ENCODE results near the gene NEDD8.

DNA sequence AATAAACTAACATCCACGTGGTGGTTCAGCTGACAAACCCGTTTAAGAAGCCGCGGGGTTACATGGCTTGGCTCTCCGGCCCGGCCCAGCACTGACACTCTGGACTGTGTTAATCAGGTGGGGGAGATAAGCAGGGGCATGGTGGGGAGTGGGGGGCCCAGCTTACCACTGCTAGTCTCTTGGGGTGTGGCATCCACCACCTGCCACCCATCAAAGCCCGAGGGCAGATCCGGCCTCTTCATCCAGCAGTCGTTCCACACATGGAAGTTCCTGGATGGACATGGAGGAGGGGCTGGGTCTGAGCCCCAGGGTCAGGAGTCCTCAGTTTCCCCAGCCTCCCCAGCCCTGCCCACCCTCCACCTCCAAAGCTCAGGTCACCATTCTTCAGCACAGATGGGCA, 26.0 kb upstream of the NEDD8 start:
- TF ChIP-seq CTCF (IDR thresholded peaks at IDR 0.05) (no peak), POLR2A (IDR thresholded peaks at IDR 0.05) (no peak), POLR2AphosphoS5 (IDR thresholded peaks at IDR 0.05) (no peak)
